K562 (cell line): ENCODE results near the gene IL1F10. TPM values are rescaled to one million over a fixed set of nuclear protein-coding genes. Genes with fewer than 3 reads are reported as not detected.

Experiments used
- ATAC-seq: fragments of 200-7000 bp; cut with Tn5 transposase; 3 replicates; pipeline ENCODE4 v1.9.1; 2020; ENCODE audit warnings: moderate library complexity
- BruUV-seq: library from RNA; stranded (reverse); fragments of 400-500 nt; replicated peaks from 2 replicates; lab custom pipeline; 2021; lab: Mats Ljungman, UMichigan
- CTCF ChIA-PET: fragments of 300-600 bp; formaldehyde crosslinking; extraction: SDS; loops from one replicate; lab custom pipeline; 2021; ENCODE audit warnings: low intra/inter-chr PET ratio; lab: Yijun Ruan, JAX
- POLR2A ChIA-PET: fragments of 300-600, 350-650 bp; sonication (Branson Sonifier 250); formaldehyde crosslinking; extraction: SDS; loops from one replicate; lab custom pipeline; 2021; ENCODE audit warnings: antibody characterized with exemption, inconsistent platforms; lab: Yijun Ruan, JAX
- DNase-seq, 4 experiments: peaks; one replicate each; pipeline versions ENCODE4 v3.0.0 to v3.0.0-alpha.2; 2011 to 2018; ENCODE audit warnings: low spot score in 3 of 4, mixed read lengths in 3 of 4; ENCODE audit errors: extremely low read depth in 1 of 4
- FAIRE-seq: peaks from 2 replicates; lab custom pipeline; 2011; peaks lifted over from hg19 to GRCh38; lab: Jason Lieb, UNC
- H2AFZ ChIP-seq: 2 replicates; pipeline ENCODE4 v1.6.0; 2011; ENCODE audit warnings: low read depth, low read length, control low read depth, inconsistent platforms
- H3K27ac ChIP-seq: fragments of 200-600 bp; 3 replicates; pipeline ENCODE4 v1.8.0; 2011; ENCODE audit warnings: low read depth, mild to moderate bottlenecking, control low read depth, inconsistent platforms, low read length, moderate library complexity, mixed read lengths; ENCODE audit errors: extremely low read depth
- H3K27me3 ChIP-seq, 2 experiments: fragments of 300-600 bp in 1 of 2; 2 replicates in 1 of 2; 3 replicates in 1 of 2; pipeline versions ENCODE4 v1.6.0 to v1.8.0; 2011; ENCODE audit warnings: inconsistent platforms in 2 of 2, low read length in 2 of 2, mild to moderate bottlenecking in 1 of 2, mixed read lengths in 1 of 2, moderate library complexity in 1 of 2; ENCODE audit not compliant: control insufficient read depth in 2 of 2, insufficient read depth in 2 of 2
- H3K36me3 ChIP-seq: fragments of 300-600 bp; 3 replicates; pipeline ENCODE4 v1.8.0; 2011; ENCODE audit warnings: mild to moderate bottlenecking, low read length, inconsistent platforms; ENCODE audit not compliant: control insufficient read depth, insufficient read depth
- H3K4me1 ChIP-seq, 2 experiments: fragments of 200-600 bp in 1 of 2; replicated peaks in 1 of 2; 2 replicates in 1 of 2; 3 replicates in 1 of 2; pipeline versions ENCODE4 v1.5.1 to v1.8.0; 2011; ENCODE audit warnings: inconsistent platforms in 2 of 2, low read length in 2 of 2, mild to moderate bottlenecking in 1 of 2, mixed read lengths in 1 of 2, moderate library complexity in 1 of 2; ENCODE audit not compliant: control insufficient read depth in 2 of 2, insufficient read depth in 2 of 2
- H3K4me2 ChIP-seq: 2 replicates; pipeline ENCODE4 v1.6.1; 2011; ENCODE audit warnings: low read length, control low read depth, inconsistent platforms, mixed read lengths; ENCODE audit not compliant: insufficient read depth
- H3K4me3 ChIP-seq: fragments of 200-600 bp; sonication (generic), shearing (Covaris generic); 2 replicates; pipeline ENCODE4 v1.5.1; 2016; ENCODE audit warnings: control low read depth, inconsistent platforms
- H3K79me2 ChIP-seq: fragments of 200-600 bp; 3 replicates; pipeline ENCODE4 v1.8.0; 2011; ENCODE audit warnings: low read length, inconsistent platforms; ENCODE audit not compliant: control insufficient read depth, insufficient read depth
- H3K9ac ChIP-seq, 2 experiments: 2 replicates each; pipeline versions ENCODE4 v1.6.0 to v1.6.1; 2011; ENCODE audit warnings: low read depth in 2 of 2, low read length in 2 of 2, control low read depth in 1 of 2, inconsistent platforms in 1 of 2, mild to moderate bottlenecking in 1 of 2, mixed read lengths in 1 of 2; ENCODE audit not compliant: insufficient read depth in 1 of 2
- H3K9me1 ChIP-seq: one replicate; pipeline ENCODE4 v1.6.0; 2011; ENCODE audit warnings: inconsistent platforms, mild to moderate bottlenecking, low read length, moderate library complexity; ENCODE audit not compliant: control insufficient read depth, insufficient read depth
- H3K9me3 ChIP-seq: replicated peaks from 2 replicates; pipeline ENCODE4 v1.5.1; 2011; ENCODE audit warnings: low read depth, low read length, inconsistent platforms; ENCODE audit not compliant: control insufficient read depth, insufficient read depth
- H4K20me1 ChIP-seq: replicated peaks from 2 replicates; pipeline ENCODE4 v1.6.1; 2011; ENCODE audit warnings: low read length, inconsistent platforms, mixed read lengths; ENCODE audit not compliant: control insufficient read depth, insufficient read depth
- BCOR ChIP-seq: fragments of 450-650 bp; IDR thresholded peaks from 2 replicates; pipeline ENCODE4 v1.6.1; 2016
- CTCF ChIP-seq, 3 experiments: IDR thresholded peaks in 2 of 3; conservative IDR thresholded peaks in 1 of 3; 2 replicates each; pipeline ENCODE4 v1.5.1; 2011 to 2012; ENCODE audit warnings: low read length in 3 of 3, mild to moderate bottlenecking in 3 of 3, control low read depth in 2 of 3, improper control_type of control experiment in 1 of 3, inconsistent platforms in 1 of 3, low read depth in 1 of 3, mixed read lengths in 1 of 3, moderate library complexity in 1 of 3; ENCODE audit not compliant: insufficient read depth in 2 of 3
- WGBS: fragments of 100-300 bp; shearing (Covaris generic); methylation state at CpG from one replicate; pipeline ENCODE4 v1.1.6; 2016; ENCODE audit warnings: low coverage, mixed read lengths; ENCODE audit not compliant: insufficient coverage; ENCODE audit errors: missing lambda C conversion rate; 5-methylcytosine and 5-hydroxymethylcytosine counted together
- in situ Hi-C: fragments of 300-500 bp; cut with MboI; formaldehyde crosslinking; loops from 4 replicates; pipeline ENCODE4 v1.15.0; 2018; ENCODE audit warnings: inconsistent platforms, mixed read lengths
- intact Hi-C: fragments of 100-400 bp; cut with micrococcal nuclease; formaldehyde crosslinking; loops from 2 replicates; pipeline ENCODE4 v1.14.2; 2022
- polyA plus RNA-seq, 8 experiments: library from polyadenylated mRNA; depleted of rRNA in 4 of 8; stranded (reverse) in 5 of 8; unstranded in 3 of 8; fragments of >200 nt; fragmentation: Nextera tagmentation in 2 of 8; fragmentation: Illumina TruSeq in 1 of 8; extraction: Ambion mirVana in 2 of 8; extraction: Trizol in 1 of 8; gene quantifications; 2 replicates each; pipeline versions ENCODE4 v1.2.1 to v1.2.3, GENCODE V29; 2011 to 2014; ENCODE audit warnings: inconsistent platforms in 1 of 8, missing spikeins in 1 of 8
- total RNA-seq, 7 experiments: library from RNA; depleted of rRNA in 6 of 7; stranded (reverse); fragments of >200 nt in 6 of 7; fragmentation: Illumina TruSeq in 2 of 7; extraction: Trizol in 2 of 7; gene quantifications; 2 replicates each; pipeline versions ENCODE4 v1.2.1 to v1.2.3, GENCODE V29; 2011 to 2021; ENCODE audit warnings: low replicate concordance in 1 of 7
- TF ChIP-seq, protein P1 (sequence below): fragments of 450-650 bp; IDR thresholded peaks from 2 replicates; pipeline ENCODE4 v1.6.1; 2016; ENCODE audit warnings: low read depth

Gene IL1F10
- total and polyA plus RNA-seq, 9 of the 15 experiments (the other 6 are each of a cell fraction or from before 2014, with no cell fraction given), result not detected

DNA sequence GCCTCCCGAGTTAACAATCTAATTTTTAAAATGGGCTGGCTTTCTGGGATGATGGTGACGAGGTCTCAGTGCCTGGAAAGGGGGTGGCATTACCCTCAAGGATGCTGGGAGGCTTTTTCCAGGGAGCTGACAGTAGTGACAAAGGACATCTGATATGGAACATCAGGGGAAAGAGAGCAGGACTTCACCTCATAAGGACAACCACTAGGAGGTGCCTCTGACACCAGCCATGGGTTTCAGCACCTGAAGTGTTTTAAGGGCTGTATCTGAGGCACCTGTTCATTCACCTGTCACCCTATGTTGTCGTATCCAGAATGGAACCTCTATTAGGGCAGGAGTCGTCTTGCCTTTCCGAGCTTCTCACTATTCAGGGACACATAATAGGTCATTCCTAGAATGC, 25.9 kb upstream of the IL1F10 start:
- ChIA-PET CTCF (no interaction called here), POLR2A (interaction anchor here (0.9 kb wide), 1 partner anchor 11 kb away, joined by 4 read pairs; no protein-coding TSS in a partner anchor)
- H2AFZ ChIP-seq, result no peak overlapping the region
- H3K4me1 ChIP-seq, result no peaks in the 10 kb centered on the region
- no peaks in the 10 kb centered on the region for H3K79me2 ChIP-seq
- no peaks in the 10 kb centered on the region for H4K20me1 ChIP-seq
- no peaks in the 10 kb centered on the region for H3K27me3 ChIP-seq
- no peaks in the 10 kb centered on the region for H3K36me3 ChIP-seq
- H3K9me3 ChIP-seq, result no peaks in the 10 kb centered on the region
- H3K4me2 ChIP-seq, result no peak overlapping the region
- H3K9me1 ChIP-seq, result no peaks in the 10 kb centered on the region
- TF ChIP-seq CTCF (IDR thresholded peaks at IDR 0.05 in 2 of 3, conservative IDR thresholded peaks at IDR 0.05 in 1 of 3; ENCODE audit: insufficient read depth in 2 of 3, low read depth in 1 of 3, low read length in 3 of 3), result peak; percentile 41 to 52 (median 43); a peak in 5 of 6 replicates
- TF ChIP-seq, protein P1, sequence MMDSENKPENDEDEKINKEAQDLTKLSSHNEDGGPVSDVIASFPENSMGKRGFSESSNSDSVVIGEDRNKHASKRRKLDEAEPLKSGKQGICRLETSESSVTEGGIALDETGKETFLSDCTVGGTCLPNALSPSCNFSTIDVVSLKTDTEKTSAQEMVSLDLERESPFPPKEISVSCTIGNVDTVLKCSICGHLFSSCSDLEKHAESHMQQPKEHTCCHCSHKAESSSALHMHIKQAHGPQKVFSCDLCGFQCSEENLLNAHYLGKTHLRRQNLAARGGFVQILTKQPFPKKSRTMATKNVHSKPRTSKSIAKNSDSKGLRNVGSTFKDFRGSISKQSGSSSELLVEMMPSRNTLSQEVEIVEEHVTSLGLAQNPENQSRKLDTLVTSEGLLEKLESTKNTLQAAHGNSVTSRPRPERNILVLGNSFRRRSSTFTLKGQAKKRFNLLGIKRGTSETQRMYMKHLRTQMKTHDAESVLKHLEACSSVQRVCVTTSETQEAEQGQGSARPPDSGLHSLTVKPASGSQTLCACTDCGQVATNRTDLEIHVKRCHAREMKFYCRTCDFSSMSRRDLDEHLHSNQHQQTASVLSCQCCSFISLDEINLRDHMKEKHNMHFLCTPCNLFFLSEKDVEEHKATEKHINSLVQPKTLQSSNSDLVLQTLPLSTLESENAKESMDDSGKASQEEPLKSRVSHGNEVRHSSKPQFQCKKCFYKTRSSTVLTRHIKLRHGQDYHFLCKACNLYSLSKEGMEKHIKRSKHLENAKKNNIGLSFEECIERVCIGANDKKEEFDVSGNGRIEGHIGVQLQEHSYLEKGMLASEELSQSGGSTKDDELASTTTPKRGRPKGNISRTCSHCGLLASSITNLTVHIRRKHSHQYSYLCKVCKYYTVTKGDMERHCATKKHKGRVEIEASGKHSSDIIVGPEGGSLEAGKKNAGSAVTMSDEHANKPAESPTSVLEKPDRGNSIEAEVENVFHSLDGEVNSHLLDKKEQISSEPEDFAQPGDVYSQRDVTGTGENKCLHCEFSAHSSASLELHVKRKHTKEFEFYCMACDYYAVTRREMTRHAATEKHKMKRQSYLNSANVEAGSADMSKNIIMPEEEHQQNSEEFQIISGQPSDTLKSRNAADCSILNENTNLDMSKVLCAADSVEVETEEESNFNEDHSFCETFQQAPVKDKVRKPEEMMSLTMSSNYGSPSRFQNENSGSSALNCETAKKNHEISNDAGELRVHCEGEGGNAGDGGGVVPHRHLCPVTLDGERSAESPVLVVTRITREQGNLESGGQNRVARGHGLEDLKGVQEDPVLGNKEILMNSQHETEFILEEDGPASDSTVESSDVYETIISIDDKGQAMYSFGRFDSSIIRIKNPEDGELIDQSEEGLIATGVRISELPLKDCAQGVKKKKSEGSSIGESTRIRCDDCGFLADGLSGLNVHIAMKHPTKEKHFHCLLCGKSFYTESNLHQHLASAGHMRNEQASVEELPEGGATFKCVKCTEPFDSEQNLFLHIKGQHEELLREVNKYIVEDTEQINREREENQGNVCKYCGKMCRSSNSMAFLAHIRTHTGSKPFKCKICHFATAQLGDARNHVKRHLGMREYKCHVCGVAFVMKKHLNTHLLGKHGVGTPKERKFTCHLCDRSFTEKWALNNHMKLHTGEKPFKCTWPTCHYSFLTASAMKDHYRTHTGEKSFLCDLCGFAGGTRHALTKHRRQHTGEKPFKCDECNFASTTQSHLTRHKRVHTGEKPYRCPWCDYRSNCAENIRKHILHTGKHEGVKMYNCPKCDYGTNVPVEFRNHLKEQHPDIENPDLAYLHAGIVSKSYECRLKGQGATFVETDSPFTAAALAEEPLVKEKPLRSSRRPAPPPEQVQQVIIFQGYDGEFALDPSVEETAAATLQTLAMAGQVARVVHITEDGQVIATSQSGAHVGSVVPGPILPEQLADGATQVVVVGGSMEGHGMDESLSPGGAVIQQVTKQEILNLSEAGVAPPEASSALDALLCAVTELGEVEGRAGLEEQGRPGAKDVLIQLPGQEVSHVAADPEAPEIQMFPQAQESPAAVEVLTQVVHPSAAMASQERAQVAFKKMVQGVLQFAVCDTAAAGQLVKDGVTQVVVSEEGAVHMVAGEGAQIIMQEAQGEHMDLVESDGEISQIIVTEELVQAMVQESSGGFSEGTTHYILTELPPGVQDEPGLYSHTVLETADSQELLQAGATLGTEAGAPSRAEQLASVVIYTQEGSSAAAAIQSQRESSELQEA, result no peak
- TF ChIP-seq BCOR, result no peak
- H3K4me3 ChIP-seq, result no peak overlapping the region
- DNase-seq (peak in 2 of 4 experiments; percentile 12 to 33), ATAC-seq (peak; percentile 81), FAIRE-seq (no peak)
- H3K27ac ChIP-seq, result no peak overlapping the region
- WGBS, result 14% methylated on average over 5 of the region's 5 CpGs
- no peak overlapping the region for H3K9ac ChIP-seq
- intact Hi-C loops, result no loop called here
- no TSS peak for BruUV-seq
- in situ Hi-C loops, result no loop called here
